Measurements from ENCODE around the gene CAMK1D. TPM values are rescaled to one million over a fixed set of nuclear protein-coding genes. Genes with fewer than 3 reads are reported as not detected.

CAMK1D gene
- total and polyA plus RNA-seq, 2 donors = 11.2 to 14.6 TPM

DNA sequence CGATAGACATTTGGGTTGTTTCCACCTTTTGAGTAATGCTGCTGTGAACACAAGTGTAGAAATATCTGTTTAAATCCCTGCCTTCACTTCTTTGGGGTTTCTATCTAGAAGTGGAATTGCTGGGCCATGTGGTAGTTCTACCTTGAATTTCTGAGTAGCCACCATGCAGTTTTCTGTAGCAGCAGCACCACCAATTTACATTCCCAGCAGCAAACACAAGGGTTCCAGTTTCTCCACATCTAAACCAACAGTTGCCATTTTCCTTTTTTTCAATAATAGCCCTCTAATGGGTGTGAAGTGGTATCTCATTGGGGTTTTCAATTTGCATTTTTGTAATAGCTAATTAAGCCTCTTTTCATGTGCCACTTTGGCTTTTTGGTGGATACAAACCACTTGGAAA, 442.4 kb downstream of the CAMK1D start:
- Histone ChIP-seq H3K36me3 (ENCODE audit: control insufficient read depth in 2 of 2, insufficient read depth in 2 of 2, low read length in 1 of 2) (peaks cover 24 to 26% of the 10 kb centered on the region in 2 donors), H3K27ac (ENCODE audit: low read depth in 1 of 2, low read length in 1 of 2) (no peak overlapping the region), H3K4me3 (ENCODE audit: low read length in 2 of 2) (no peak overlapping the region), H3K4me1 (ENCODE audit: control insufficient read depth in 2 of 2, insufficient read depth in 2 of 2, low read length in 2 of 2) (no peaks in the 10 kb centered on the region), H3K9me3 (ENCODE audit: control insufficient read depth in 2 of 2, insufficient read depth in 1 of 2, low read length in 1 of 2) (peaks cover 0 to 2% of the 10 kb centered on the region in 2 donors), H3K27me3 (ENCODE audit: control insufficient read depth in 2 of 2, insufficient read depth in 1 of 2, low read length in 1 of 2) (no peaks in the 10 kb centered on the region)
- no peak for DNase-seq (ENCODE audit: low read depth in 6 of 9, low spot score in 9 of 9)
- WGBS = 97% methylated on average over 1 of the region's 1 CpG

DNA sequence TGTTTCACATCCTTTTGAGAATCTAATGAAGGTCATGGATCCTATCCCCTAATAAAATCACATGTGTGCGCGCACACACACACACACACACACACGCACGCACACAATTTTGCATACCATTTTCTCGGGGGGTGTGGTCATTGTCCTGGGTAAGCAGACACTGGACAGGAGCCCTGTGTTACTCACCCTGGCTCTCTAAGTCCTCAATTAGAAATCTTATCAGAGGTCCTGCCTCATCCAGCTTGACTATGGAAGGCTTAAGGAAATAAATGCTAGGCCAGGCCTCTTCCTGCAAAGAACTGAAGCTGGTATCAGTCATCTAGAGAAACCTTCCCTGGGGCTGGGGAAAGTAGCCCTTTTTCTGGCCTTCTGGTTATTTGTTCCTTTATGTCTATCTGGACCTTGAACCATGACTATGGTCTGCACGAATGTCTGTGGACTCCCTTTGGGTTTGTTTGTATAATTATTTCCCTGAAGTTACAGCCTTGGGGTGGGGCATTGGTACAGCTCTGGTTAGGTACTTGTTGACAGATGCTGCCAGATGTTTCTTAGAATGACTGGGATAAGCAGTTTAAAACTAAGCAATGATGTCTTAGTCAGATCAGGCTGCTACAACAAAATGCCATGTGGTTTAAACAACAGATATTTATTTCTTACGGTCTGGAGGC, 443.7 kb downstream of the CAMK1D start:
- 88% methylated on average over 7 of the region's 7 CpGs for WGBS
- peaks cover 0 to 2% of the 10 kb centered on the region in 2 donors for H3K9me3 ChIP-seq (ENCODE audit: control insufficient read depth in 2 of 2, insufficient read depth in 1 of 2, low read length in 1 of 2)

DNA sequence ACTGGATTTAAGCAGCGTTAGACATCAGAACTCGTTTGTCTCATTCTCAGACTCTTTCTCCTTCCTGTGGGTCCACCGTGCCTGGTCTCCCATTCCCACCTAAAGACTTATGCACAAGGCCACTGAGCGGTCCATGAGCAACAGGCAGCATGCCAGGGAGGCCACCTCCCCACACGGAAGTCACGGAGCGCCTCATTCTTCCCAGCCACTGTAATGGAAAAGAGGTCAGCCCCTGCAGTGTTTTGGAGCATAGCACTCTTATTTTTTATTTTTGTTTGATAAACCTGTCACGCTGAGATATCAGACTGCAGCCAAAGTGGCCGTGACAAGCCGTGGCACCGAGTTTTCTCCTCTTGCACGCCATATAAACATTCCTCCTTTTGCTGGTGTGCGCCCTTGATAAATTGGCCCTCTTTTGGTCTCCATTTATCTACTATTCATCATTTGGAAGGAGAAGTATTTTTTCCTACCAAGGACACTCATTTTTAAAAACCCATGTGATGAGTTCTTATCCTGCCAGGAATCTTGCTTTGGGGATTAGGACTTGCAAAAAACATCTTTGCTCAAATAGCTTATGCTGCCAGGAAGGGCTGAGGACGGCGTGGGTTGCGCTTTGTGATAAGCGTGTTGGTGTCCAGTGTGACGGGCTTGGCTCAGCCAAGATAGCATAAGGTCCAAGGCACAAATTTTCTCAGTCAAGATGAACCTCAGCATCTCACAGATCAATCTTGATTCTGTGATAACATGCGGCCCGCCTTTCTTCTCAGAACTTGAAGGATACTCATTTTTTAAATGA, 446.2 kb downstream of the CAMK1D start:
- 97% methylated on average over 20 of the region's 20 CpGs for WGBS
- no peak for DNase-seq (ENCODE audit: low read depth in 6 of 9, low spot score in 9 of 9)
- H3K9me3 ChIP-seq (ENCODE audit: control insufficient read depth in 2 of 2, insufficient read depth in 1 of 2, low read length in 1 of 2) = peaks cover 0 to 2% of the 10 kb centered on the region in 2 donors
- H3K4me1 ChIP-seq (ENCODE audit: control insufficient read depth in 2 of 2, insufficient read depth in 2 of 2, low read length in 2 of 2) = no peaks in the 10 kb centered on the region
- peaks cover 23 to 26% of the 10 kb centered on the region in 2 donors for H3K36me3 ChIP-seq (ENCODE audit: control insufficient read depth in 2 of 2, insufficient read depth in 2 of 2, low read length in 1 of 2)
- no peak overlapping the region for H3K4me3 ChIP-seq (ENCODE audit: low read length in 2 of 2)
- no peaks in the 10 kb centered on the region for H3K27me3 ChIP-seq (ENCODE audit: control insufficient read depth in 2 of 2, insufficient read depth in 1 of 2, low read length in 1 of 2)
- no peak overlapping the region for H3K27ac ChIP-seq (ENCODE audit: low read depth in 1 of 2, low read length in 1 of 2)

More for the DNA sequence above, 443.7 kb downstream of the CAMK1D start:
- no peak for DNase-seq (ENCODE audit: low read depth in 6 of 9, low spot score in 9 of 9)
- Histone ChIP-seq H3K36me3 (ENCODE audit: control insufficient read depth in 2 of 2, insufficient read depth in 2 of 2, low read length in 1 of 2) (peaks cover 26% of the 10 kb centered on the region in 2 donors), H3K27ac (ENCODE audit: low read depth in 1 of 2, low read length in 1 of 2) (no peak overlapping the region), H3K27me3 (ENCODE audit: control insufficient read depth in 2 of 2, insufficient read depth in 1 of 2, low read length in 1 of 2) (no peaks in the 10 kb centered on the region), H3K4me1 (ENCODE audit: control insufficient read depth in 2 of 2, insufficient read depth in 2 of 2, low read length in 2 of 2) (no peaks in the 10 kb centered on the region), H3K4me3 (ENCODE audit: low read length in 2 of 2) (no peak overlapping the region)

DNA sequence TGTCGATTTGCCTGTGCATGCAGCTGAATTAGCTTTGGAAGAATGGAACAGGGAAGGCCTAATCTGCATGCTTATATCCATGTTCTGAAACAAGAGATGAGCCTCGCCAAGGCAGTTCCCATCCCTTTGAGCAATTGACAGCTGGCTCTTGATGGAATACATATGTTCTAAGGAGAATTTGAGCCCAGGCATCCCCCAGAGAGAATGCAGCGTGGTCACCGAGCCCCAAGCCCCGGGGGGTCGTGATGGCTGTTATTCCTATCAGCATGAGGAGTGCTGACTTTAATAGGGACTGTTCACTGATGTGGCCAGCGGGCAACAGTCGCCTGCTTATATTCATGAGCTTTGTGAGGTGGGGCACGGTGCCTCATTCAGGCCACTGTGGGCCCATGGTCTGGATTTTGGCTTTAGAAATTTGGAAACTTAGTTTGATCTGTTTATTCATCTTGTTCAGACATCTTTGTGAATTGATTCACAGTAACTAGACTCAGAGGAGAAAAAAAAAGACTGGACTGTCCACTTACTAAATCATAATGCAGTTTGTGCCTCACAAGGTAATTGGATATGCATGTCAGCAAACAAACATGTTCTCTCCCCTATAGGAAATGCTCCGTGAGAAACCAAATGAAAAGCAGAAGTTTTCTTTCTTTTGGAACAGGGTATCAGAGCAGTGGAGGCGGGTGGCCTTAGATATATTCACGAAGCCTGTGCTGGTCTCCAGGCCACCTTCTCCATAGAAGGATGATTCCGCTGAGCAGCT, 447.2 kb downstream of the CAMK1D start:
- Histone ChIP-seq H3K27ac (ENCODE audit: low read depth in 1 of 2, low read length in 1 of 2) (no peak overlapping the region), H3K9me3 (ENCODE audit: control insufficient read depth in 2 of 2, insufficient read depth in 1 of 2, low read length in 1 of 2) (peaks cover 0 to 1% of the 10 kb centered on the region in 2 donors), H3K36me3 (ENCODE audit: control insufficient read depth in 2 of 2, insufficient read depth in 2 of 2, low read length in 1 of 2) (peaks cover 16 to 20% of the 10 kb centered on the region in 2 donors), H3K4me3 (ENCODE audit: low read length in 2 of 2) (no peak overlapping the region), H3K4me1 (ENCODE audit: control insufficient read depth in 2 of 2, insufficient read depth in 2 of 2, low read length in 2 of 2) (no peaks in the 10 kb centered on the region), H3K27me3 (ENCODE audit: control insufficient read depth in 2 of 2, insufficient read depth in 1 of 2, low read length in 1 of 2) (no peaks in the 10 kb centered on the region)
- no peak for DNase-seq (ENCODE audit: low read depth in 6 of 9, low spot score in 9 of 9)
- 97% methylated on average over 13 of the region's 13 CpGs for WGBS

DNA sequence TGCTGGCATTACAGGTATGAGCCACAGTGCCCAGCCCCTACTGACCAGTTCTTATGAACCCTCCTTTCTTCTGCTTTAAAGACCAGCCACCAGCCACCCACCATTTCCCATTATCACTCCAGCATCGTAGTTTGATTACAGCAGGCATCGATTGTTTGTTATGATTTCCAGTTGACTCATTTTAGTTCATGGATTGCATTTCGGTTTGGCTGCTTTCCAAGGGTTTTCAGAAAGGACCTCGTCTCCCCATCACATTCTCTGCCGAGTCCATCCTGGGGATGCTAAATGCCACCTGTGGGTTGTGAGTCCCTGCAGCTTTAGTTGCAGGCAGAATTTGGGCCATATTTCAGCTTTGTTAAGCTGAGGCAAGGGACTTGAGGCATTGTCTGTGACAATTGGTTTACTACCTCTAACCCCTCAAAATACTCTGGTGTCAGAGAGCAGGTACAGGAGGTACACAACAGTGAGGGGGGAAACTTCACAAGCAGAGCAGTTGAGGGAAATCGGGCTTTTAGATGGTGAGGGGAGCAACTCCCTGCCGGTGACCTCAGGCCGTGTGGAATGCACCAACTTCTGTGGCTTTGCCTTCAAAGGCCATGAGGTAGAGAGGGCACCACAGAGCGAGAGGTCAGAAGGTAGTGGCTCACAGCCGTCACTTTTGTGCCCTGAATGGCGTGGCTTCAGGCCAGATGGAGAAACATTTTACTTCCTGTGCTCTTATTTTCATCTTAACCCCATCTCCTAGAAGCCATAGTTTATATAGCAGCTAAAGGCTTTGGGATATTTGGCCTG, 448.3 kb downstream of the CAMK1D start:
- no peaks in the 10 kb centered on the region for H3K27me3 ChIP-seq (ENCODE audit: control insufficient read depth in 2 of 2, insufficient read depth in 1 of 2, low read length in 1 of 2)
- no peaks in the 10 kb centered on the region for H3K4me1 ChIP-seq (ENCODE audit: control insufficient read depth in 2 of 2, insufficient read depth in 2 of 2, low read length in 2 of 2)
- peaks cover 15 to 24% of the 10 kb centered on the region in 2 donors for H3K36me3 ChIP-seq (ENCODE audit: control insufficient read depth in 2 of 2, insufficient read depth in 2 of 2, low read length in 1 of 2)
- H3K9me3 ChIP-seq (ENCODE audit: control insufficient read depth in 2 of 2, insufficient read depth in 1 of 2, low read length in 1 of 2) = no peaks in the 10 kb centered on the region
- WGBS = 96% methylated on average over 11 of the region's 11 CpGs
- H3K27ac ChIP-seq (ENCODE audit: low read depth in 1 of 2, low read length in 1 of 2) = no peak overlapping the region
- H3K4me3 ChIP-seq (ENCODE audit: low read length in 2 of 2) = no peak overlapping the region
- DNase-seq (ENCODE audit: low read depth in 6 of 9, low spot score in 9 of 9) = no peak

DNA sequence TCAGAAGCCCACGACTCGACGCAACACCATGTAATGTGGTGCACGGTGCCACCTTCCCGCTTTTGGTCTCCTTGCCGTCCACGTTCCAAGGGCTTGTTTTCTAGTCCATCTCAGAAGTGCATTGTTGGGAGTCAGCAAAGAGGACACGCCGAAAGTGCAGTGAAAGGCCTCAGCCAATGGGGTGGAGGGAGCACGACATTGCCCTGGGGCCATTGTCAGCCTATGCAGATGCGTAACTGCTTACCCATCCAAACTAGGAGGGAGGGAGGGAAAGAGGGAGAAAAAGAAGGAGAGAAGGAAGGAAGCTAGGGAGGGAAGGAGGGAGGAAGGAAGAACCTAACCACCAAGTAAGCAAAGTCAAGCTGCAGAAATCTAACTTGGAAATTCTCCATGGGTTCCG, 449.8 kb downstream of the CAMK1D start:
- peaks cover 6 to 24% of the 10 kb centered on the region in 2 donors for H3K36me3 ChIP-seq (ENCODE audit: control insufficient read depth in 2 of 2, insufficient read depth in 2 of 2, low read length in 1 of 2)
- H3K27ac ChIP-seq (ENCODE audit: low read depth in 1 of 2, low read length in 1 of 2) = no peak overlapping the region
- H3K4me1 ChIP-seq (ENCODE audit: control insufficient read depth in 2 of 2, insufficient read depth in 2 of 2, low read length in 2 of 2) = no peaks in the 10 kb centered on the region
- no peaks in the 10 kb centered on the region for H3K27me3 ChIP-seq (ENCODE audit: control insufficient read depth in 2 of 2, insufficient read depth in 1 of 2, low read length in 1 of 2)
- DNase-seq (ENCODE audit: low read depth in 6 of 9, low spot score in 9 of 9) = no peak
- no peaks in the 10 kb centered on the region for H3K9me3 ChIP-seq (ENCODE audit: control insufficient read depth in 2 of 2, insufficient read depth in 1 of 2, low read length in 1 of 2)
- 98% methylated on average over 12 of the region's 12 CpGs for WGBS
- H3K4me3 ChIP-seq (ENCODE audit: low read length in 2 of 2) = no peak overlapping the region

DNA sequence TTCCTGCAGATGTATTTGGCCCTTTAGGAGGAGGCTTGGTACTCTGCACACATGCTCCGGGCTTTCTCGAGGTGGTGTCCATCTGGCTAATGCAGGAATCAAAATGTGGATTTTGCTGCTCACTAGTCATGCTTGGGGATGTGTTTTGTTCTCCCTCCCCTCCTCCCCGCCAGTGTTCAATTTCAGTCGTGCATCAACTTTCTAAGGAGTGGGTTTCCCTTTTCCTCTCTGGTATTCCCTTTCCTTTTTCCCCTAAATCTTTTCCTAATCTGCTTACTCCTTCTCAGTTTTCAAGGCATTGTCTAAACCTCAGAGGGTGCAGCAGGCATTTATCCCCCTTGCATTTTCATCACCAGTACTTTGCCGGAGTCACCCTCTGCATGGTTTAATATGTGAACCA, 450.4 kb downstream of the CAMK1D start:
- H3K36me3 ChIP-seq (ENCODE audit: control insufficient read depth in 2 of 2, insufficient read depth in 2 of 2, low read length in 1 of 2) = peaks cover 6 to 21% of the 10 kb centered on the region in 2 donors
- H3K4me3 ChIP-seq (ENCODE audit: low read length in 2 of 2) = no peak overlapping the region
- no peak overlapping the region for H3K27ac ChIP-seq (ENCODE audit: low read depth in 1 of 2, low read length in 1 of 2)
- no peaks in the 10 kb centered on the region for H3K9me3 ChIP-seq (ENCODE audit: control insufficient read depth in 2 of 2, insufficient read depth in 1 of 2, low read length in 1 of 2)
- no peak for DNase-seq (ENCODE audit: low read depth in 6 of 9, low spot score in 9 of 9)
- no peaks in the 10 kb centered on the region for H3K27me3 ChIP-seq (ENCODE audit: control insufficient read depth in 2 of 2, insufficient read depth in 1 of 2, low read length in 1 of 2)
- no peaks in the 10 kb centered on the region for H3K4me1 ChIP-seq (ENCODE audit: control insufficient read depth in 2 of 2, insufficient read depth in 2 of 2, low read length in 2 of 2)
- 90% methylated on average over 5 of the region's 5 CpGs for WGBS

DNA sequence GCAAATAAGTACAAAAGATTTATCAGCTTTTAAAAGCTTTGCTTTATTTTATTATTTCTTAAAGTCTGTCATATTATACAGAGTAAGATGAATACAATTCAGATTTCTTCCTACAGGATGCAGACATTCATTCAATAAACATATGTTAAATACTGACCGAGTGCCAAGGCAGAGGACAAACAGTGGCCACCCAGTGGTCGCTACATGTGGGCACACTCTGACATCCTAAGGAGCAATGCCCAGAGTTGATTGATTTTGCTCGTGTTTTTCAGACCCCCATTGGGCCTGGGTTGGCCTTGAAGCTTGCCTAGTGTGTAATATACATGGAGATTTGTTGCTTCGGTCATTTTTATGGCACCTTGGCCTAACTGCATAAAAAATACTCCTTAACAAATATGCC, 451.0 kb downstream of the CAMK1D start:
- no peak for DNase-seq (ENCODE audit: low read depth in 6 of 9, low spot score in 9 of 9)
- no peaks in the 10 kb centered on the region for H3K9me3 ChIP-seq (ENCODE audit: control insufficient read depth in 2 of 2, insufficient read depth in 1 of 2, low read length in 1 of 2)
- no peaks in the 10 kb centered on the region for H3K27me3 ChIP-seq (ENCODE audit: control insufficient read depth in 2 of 2, insufficient read depth in 1 of 2, low read length in 1 of 2)
- no peaks in the 10 kb centered on the region for H3K4me1 ChIP-seq (ENCODE audit: control insufficient read depth in 2 of 2, insufficient read depth in 2 of 2, low read length in 2 of 2)
- H3K27ac ChIP-seq (ENCODE audit: low read depth in 1 of 2, low read length in 1 of 2) = no peak overlapping the region
- 97% methylated on average over 4 of the region's 4 CpGs for WGBS
- peaks cover 2 to 17% of the 10 kb centered on the region in 2 donors for H3K36me3 ChIP-seq (ENCODE audit: control insufficient read depth in 2 of 2, insufficient read depth in 2 of 2, low read length in 1 of 2)
- no peak overlapping the region for H3K4me3 ChIP-seq (ENCODE audit: low read length in 2 of 2)

Measured in thymus (tissue), 11 donors.